Keratinocyte (primary cell): ENCODE data around the gene AKAP6.

Experiments
- EZH2 ChIP-seq: IDR thresholded peaks from one replicate; pipeline ENCODE4 v1.6.1; 2012; ENCODE audit warnings: inconsistent platforms, mild to moderate bottlenecking, low read length, moderate library complexity
- TF ChIP-seq, protein P1 (sequence below), 3 experiments: IDR thresholded peaks in 1 of 3; conservative IDR thresholded peaks in 1 of 3; optimal IDR thresholded peaks in 1 of 3; 2 replicates in 2 of 3; 3 replicates in 1 of 3; pipeline versions ENCODE3 to v1.5.1; 2011; ENCODE audit warnings: low read length in 3 of 3, mild to moderate bottlenecking in 3 of 3, moderate library complexity in 2 of 3, control low read depth in 1 of 3, inconsistent platforms in 1 of 3; ENCODE audit not compliant: insufficient read depth in 2 of 3; ENCODE audit errors: extremely low read depth in 1 of 3

DNA sequence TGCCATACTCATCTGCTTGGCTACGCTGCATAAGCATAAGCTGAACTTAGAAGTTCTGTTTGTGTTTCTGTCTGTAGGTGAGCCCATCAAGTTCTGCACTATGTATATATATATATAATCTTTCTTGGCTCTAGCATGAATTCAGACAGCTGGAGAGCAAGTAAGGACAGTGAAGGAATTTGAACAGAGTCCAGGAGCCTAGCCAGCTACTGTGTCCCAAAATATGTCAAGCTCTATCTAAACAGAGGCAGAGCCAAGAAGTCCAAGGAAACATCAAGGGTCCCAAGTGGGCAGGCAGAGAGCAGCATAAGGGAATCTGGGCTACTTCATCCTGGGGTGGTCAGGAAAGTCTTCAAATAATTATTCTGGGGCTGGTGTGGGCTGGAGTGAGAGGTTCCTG is 491.1 kb downstream of the AKAP6 start:
- no peak for TF ChIP-seq EZH2
- TF ChIP-seq, protein P1, sequence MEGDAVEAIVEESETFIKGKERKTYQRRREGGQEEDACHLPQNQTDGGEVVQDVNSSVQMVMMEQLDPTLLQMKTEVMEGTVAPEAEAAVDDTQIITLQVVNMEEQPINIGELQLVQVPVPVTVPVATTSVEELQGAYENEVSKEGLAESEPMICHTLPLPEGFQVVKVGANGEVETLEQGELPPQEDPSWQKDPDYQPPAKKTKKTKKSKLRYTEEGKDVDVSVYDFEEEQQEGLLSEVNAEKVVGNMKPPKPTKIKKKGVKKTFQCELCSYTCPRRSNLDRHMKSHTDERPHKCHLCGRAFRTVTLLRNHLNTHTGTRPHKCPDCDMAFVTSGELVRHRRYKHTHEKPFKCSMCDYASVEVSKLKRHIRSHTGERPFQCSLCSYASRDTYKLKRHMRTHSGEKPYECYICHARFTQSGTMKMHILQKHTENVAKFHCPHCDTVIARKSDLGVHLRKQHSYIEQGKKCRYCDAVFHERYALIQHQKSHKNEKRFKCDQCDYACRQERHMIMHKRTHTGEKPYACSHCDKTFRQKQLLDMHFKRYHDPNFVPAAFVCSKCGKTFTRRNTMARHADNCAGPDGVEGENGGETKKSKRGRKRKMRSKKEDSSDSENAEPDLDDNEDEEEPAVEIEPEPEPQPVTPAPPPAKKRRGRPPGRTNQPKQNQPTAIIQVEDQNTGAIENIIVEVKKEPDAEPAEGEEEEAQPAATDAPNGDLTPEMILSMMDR (optimal IDR thresholded peaks at IDR 0.05 in 1 of 3, IDR thresholded peaks at IDR 0.05 in 1 of 3, conservative IDR thresholded peaks at IDR 0.05 in 1 of 3; ENCODE audit: extremely low read depth in 1 of 3, insufficient read depth in 2 of 3, low read length in 3 of 3) = no peak
